Astrocyte (in vitro differentiated cells and primary cell): ENCODE measurements around the gene MTX1. TPM values are rescaled to one million over a fixed set of nuclear protein-coding genes. Genes with fewer than 3 reads are reported as not detected.

Experiments
- DNase-seq: peaks from one replicate; pipeline ENCODE4 v3.0.0-alpha.2; 2010; ENCODE audit warnings: low read depth
- FAIRE-seq: peaks from 2 replicates; lab custom pipeline; 2011; peaks lifted over from hg19 to GRCh38; lab: Jason Lieb, UNC
- H2AFZ ChIP-seq: 2 replicates; pipeline ENCODE4 v1.6.0; 2012; ENCODE audit warnings: low read depth, low read length, inconsistent platforms
- H3K27ac ChIP-seq: 2 replicates; pipeline ENCODE4 v1.5.1; 2011; ENCODE audit warnings: low read depth, low read length, inconsistent platforms
- H3K27me3 ChIP-seq: 2 replicates; pipeline ENCODE4 v1.6.0; 2011; ENCODE audit warnings: low read length, inconsistent platforms; ENCODE audit not compliant: insufficient read depth
- H3K36me3 ChIP-seq: 2 replicates; pipeline ENCODE4 v1.5.1; 2011; ENCODE audit warnings: low read length, inconsistent platforms; ENCODE audit not compliant: insufficient read depth
- H3K4me1 ChIP-seq: 2 replicates; pipeline ENCODE4 v1.5.1; 2011; ENCODE audit warnings: low read length, inconsistent platforms; ENCODE audit not compliant: insufficient read depth
- H3K4me2 ChIP-seq: 2 replicates; pipeline ENCODE4 v1.6.0; 2012; ENCODE audit warnings: low read length, inconsistent platforms
- H3K4me3 ChIP-seq: 2 replicates; pipeline ENCODE4 v1.5.1; 2011; ENCODE audit warnings: low read depth, mild to moderate bottlenecking, low read length, inconsistent platforms; ENCODE audit not compliant: insufficient read depth
- H3K79me2 ChIP-seq: 2 replicates; pipeline ENCODE4 v1.6.0; 2012; ENCODE audit warnings: mild to moderate bottlenecking, low read length, inconsistent platforms; ENCODE audit not compliant: insufficient read depth
- H3K9ac ChIP-seq: 2 replicates; pipeline ENCODE4 v1.6.0; 2012; ENCODE audit warnings: mild to moderate bottlenecking, low read length, inconsistent platforms
- H3K9me3 ChIP-seq: 2 replicates; pipeline ENCODE4 v1.5.1; 2012; ENCODE audit warnings: low read depth, mild to moderate bottlenecking, low read length, inconsistent platforms; ENCODE audit not compliant: insufficient read depth
- H4K20me1 ChIP-seq: 2 replicates; pipeline ENCODE4 v1.6.0; 2012; ENCODE audit warnings: low read length, inconsistent platforms; ENCODE audit not compliant: insufficient read depth
- H3K27ac Mint-ChIP-seq: one replicate; pipeline ENCODE4 v1.8.0; 2021; ENCODE audit warnings: mild to moderate bottlenecking, mixed read lengths; ENCODE audit not compliant: unreplicated experiment
- H3K27me3 Mint-ChIP-seq: one replicate; pipeline ENCODE4 v1.8.0; 2021; ENCODE audit warnings: low read depth, mixed read lengths; ENCODE audit not compliant: unreplicated experiment
- H3K36me3 Mint-ChIP-seq: one replicate; pipeline ENCODE4 v1.8.0; 2021; ENCODE audit warnings: low read depth, mixed read lengths; ENCODE audit not compliant: unreplicated experiment
- H3K4me1 Mint-ChIP-seq: one replicate; pipeline ENCODE4 v1.8.0; 2021; ENCODE audit warnings: low read depth, mixed read lengths; ENCODE audit not compliant: unreplicated experiment
- H3K4me3 Mint-ChIP-seq: one replicate; pipeline ENCODE4 v1.8.0; 2021; ENCODE audit warnings: mild to moderate bottlenecking, moderate library complexity, mixed read lengths; ENCODE audit not compliant: unreplicated experiment
- H3K9me3 Mint-ChIP-seq: one replicate; pipeline ENCODE4 v1.8.0; 2021; ENCODE audit warnings: mild to moderate bottlenecking, mixed read lengths; ENCODE audit not compliant: unreplicated experiment
- EZH2 ChIP-seq: IDR thresholded peaks from 2 replicates; pipeline ENCODE4 v1.6.1; 2012; ENCODE audit warnings: mild to moderate bottlenecking, low read length, inconsistent platforms; ENCODE audit not compliant: insufficient read depth
- total RNA-seq: library from RNA; stranded (reverse); gene quantifications from 2 replicates; pipeline ENCODE4 v1.2.1, GENCODE V29; 2021
- TF ChIP-seq, protein P1 (sequence below): IDR thresholded peaks from 2 replicates; pipeline ENCODE4 v1.5.1; 2011; ENCODE audit warnings: low read depth, mild to moderate bottlenecking, inconsistent platforms, low read length, moderate library complexity; ENCODE audit not compliant: insufficient read depth

Gene MTX1
- total RNA-seq, 1 donor from 2014 or later = 41.8 TPM

- H3K36me3 ChIP-seq = no peaks in the 10 kb centered on the region
- no peaks in the 10 kb centered on the region for H4K20me1 ChIP-seq
- H3K4me1 Mint-ChIP-seq = peaks cover 21% of the 10 kb centered on the region
- FAIRE-seq (no peak), DNase-seq (no peak)
- no peak overlapping the region for H3K27ac Mint-ChIP-seq
- H3K4me3 ChIP-seq = peak overlapping the region; percentile 33
- no peak overlapping the region for H3K4me3 Mint-ChIP-seq
- TF ChIP-seq, protein P1, sequence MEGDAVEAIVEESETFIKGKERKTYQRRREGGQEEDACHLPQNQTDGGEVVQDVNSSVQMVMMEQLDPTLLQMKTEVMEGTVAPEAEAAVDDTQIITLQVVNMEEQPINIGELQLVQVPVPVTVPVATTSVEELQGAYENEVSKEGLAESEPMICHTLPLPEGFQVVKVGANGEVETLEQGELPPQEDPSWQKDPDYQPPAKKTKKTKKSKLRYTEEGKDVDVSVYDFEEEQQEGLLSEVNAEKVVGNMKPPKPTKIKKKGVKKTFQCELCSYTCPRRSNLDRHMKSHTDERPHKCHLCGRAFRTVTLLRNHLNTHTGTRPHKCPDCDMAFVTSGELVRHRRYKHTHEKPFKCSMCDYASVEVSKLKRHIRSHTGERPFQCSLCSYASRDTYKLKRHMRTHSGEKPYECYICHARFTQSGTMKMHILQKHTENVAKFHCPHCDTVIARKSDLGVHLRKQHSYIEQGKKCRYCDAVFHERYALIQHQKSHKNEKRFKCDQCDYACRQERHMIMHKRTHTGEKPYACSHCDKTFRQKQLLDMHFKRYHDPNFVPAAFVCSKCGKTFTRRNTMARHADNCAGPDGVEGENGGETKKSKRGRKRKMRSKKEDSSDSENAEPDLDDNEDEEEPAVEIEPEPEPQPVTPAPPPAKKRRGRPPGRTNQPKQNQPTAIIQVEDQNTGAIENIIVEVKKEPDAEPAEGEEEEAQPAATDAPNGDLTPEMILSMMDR = no peak
- no peak for TF ChIP-seq EZH2
- H3K4me1 ChIP-seq = peaks cover 21% of the 10 kb centered on the region
- no peaks in the 10 kb centered on the region for H3K27me3 Mint-ChIP-seq
- H3K79me2 ChIP-seq = peaks cover 17% of the 10 kb centered on the region
- H3K27me3 ChIP-seq = no peaks in the 10 kb centered on the region
- peak overlapping the region; percentile 77 for H3K4me2 ChIP-seq
- no peaks in the 10 kb centered on the region for H3K9me3 ChIP-seq
- peaks cover 14% of the 10 kb centered on the region for H3K36me3 Mint-ChIP-seq
- no peak overlapping the region for H3K27ac ChIP-seq
- H2AFZ ChIP-seq = peak overlapping the region; percentile 96
- no peaks in the 10 kb centered on the region for H3K9me3 Mint-ChIP-seq
- peak overlapping the region; percentile 67 for H3K9ac ChIP-seq
Observed at GRCh38 chr1:155250246-155250632, 41.7 kb downstream of the MTX1 start.

- no peaks in the 10 kb centered on the region for H3K9me3 Mint-ChIP-seq
- no peaks in the 10 kb centered on the region for H3K27me3 Mint-ChIP-seq
- no peaks in the 10 kb centered on the region for H3K9me3 ChIP-seq
- H3K4me1 ChIP-seq = peaks cover 25% of the 10 kb centered on the region
- no peaks in the 10 kb centered on the region for H3K36me3 ChIP-seq
- peak overlapping the region; percentile 48 for H3K27ac Mint-ChIP-seq
- H2AFZ ChIP-seq = peak overlapping the region; percentile 96
- peak overlapping the region; percentile 67 for H3K9ac ChIP-seq
- peak overlapping the region; percentile 33 for H3K4me3 ChIP-seq
- peaks cover 21% of the 10 kb centered on the region for H3K4me1 Mint-ChIP-seq
- peak overlapping the region; percentile 54 for H3K4me3 Mint-ChIP-seq
- peaks cover 14% of the 10 kb centered on the region for H3K36me3 Mint-ChIP-seq
- H3K4me2 ChIP-seq = peak overlapping the region; percentile 77
- TF ChIP-seq, protein P1 = peak; percentile 99
- no peak for TF ChIP-seq EZH2
- H3K79me2 ChIP-seq = peaks cover 17% of the 10 kb centered on the region
- no peaks in the 10 kb centered on the region for H4K20me1 ChIP-seq
- no peaks in the 10 kb centered on the region for H3K27me3 ChIP-seq
- H3K27ac ChIP-seq = peak overlapping the region; percentile 5
- no peak for FAIRE-seq
- peak; percentile 61 for DNase-seq
Observed at GRCh38 chr1:155250633-155251449, 42.3 kb downstream of the MTX1 start.

GRCh38 chr1:155251566-155251965, 43.1 kb downstream of the MTX1 start:
- Histone ChIP-seq H3K4me3 (no peak overlapping the region), H2AFZ (no peak overlapping the region), H3K4me2 (no peak overlapping the region), H3K27me3 (no peaks in the 10 kb centered on the region), H3K27ac (no peak overlapping the region), H3K9ac (peak overlapping the region; percentile 41), H4K20me1 (no peaks in the 10 kb centered on the region), H3K9me3 (no peaks in the 10 kb centered on the region), H3K4me1 (peaks cover 28% of the 10 kb centered on the region), H3K36me3 (no peaks in the 10 kb centered on the region), H3K79me2 (peaks cover 17% of the 10 kb centered on the region)
- Mint-ChIP-seq H3K4me3 (peak overlapping the region; percentile 66), H3K4me1 (peaks cover 21% of the 10 kb centered on the region), H3K27ac (no peak overlapping the region), H3K27me3 (no peaks in the 10 kb centered on the region), H3K9me3 (no peaks in the 10 kb centered on the region), H3K36me3 (peaks cover 8% of the 10 kb centered on the region)
- FAIRE-seq (no peak), DNase-seq (no peak)
- no peak for TF ChIP-seq EZH2
- TF ChIP-seq, protein P1 = no peak
